GM18858 (cell line): ENCODE measurements around the gene MOBP.
"Not testable (repeated sequence)": the region's sequence is repeated elsewhere in the genome, so short reads cannot be mapped to it uniquely, and the experiment has no call there.

ENCODE experiments used
- ATAC-seq: cut with Tn5 transposase; IDR thresholded peaks from one replicate; pipeline ENCODE4 v1.9.1; 2021; ENCODE audit not compliant: unreplicated experiment

Gene MOBP

DNA sequence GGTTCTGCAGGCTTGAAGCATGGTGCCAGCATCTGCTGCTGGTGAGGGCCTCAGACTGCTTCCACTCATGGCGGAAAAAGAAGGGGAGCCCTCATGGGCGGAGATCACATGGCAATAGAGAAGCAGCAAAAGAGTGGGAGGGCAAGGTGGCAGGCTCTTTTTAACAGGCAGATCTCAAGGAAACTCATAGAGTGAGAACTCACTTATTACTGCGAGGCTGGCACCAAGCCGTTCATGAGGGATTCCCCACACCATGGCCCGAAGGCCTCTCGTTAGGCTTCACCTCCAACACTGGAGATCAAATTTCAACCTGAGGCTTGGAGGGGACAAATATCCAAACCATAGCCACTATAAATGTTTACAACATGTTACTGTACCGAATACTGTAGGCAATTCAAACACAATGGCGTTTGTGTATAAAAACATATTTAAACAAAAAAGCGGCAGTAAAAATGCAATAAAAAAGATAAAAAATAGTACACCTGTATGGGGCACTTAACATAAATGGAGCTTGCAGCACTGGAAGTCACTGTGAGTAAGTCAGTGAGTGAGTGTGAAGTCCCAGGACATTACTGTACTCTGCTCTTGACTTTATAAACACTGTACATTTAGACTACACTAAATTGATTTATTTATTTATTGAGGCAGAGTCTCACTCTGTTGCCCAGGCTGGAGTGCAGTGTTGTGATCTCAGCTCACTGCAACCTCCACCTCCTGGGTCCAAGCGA is 18.8 kb upstream of the MOBP start:
- no peak for ATAC-seq

DNA sequence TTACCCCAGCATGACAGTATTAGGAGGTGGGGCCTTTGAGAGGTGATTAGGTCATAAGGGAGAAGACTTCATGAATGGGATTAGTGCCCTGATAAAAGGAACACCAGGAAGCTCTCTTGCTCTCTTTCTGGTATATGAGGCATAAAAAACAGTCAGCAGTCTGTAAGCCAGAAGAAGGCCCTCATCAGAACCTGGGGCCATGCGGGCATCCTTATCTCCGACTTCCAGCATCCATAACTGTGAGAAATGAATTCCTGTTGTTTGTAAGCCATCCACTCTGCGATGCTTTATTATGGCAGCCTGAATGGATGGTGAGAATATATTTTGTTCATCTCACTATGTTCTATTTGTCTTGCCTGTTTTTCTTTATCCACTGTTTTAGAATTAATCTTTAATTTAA is 17.7 kb upstream of the MOBP start:
- no peak for ATAC-seq

DNA sequence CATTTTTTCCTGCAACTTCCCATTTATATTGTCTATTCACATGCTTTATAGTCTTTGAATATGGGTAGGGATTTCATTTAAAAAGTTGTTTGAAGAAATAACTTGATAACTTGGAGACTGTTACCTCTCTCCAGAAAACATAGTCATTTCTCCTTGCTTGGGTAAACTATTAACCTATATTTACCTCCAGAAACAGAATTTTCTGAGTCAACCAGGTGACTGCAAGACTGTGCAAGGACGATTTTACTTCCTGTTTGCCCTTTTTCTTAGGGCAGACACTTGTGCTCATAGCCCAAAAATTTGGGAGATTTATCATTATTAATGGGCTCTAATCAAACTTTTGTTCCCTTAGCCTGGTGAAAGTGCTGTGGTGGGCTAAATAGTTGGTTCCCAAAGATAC is 14.3 kb upstream of the MOBP start:
- no peak for ATAC-seq

DNA sequence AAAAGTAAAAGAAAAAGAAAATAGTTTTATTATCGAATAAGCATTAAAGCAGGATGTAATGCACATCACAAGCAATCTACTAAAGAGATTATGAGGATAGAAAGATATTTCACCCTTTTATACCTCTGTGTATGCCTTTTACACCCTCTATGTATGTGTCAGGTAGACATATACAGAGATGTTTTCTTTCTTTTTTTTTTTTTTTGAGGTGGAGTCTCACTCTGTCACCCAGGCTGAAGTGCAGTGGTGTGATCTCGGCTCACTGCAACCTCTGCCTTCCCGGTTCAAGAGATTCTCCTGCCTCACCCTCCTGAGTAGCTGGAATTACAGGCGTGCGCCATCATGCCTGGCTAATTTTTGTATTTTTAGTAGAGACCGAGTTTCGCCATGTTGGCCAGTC is 13.6 kb upstream of the MOBP start:
- not testable (repeated sequence) for ATAC-seq

DNA sequence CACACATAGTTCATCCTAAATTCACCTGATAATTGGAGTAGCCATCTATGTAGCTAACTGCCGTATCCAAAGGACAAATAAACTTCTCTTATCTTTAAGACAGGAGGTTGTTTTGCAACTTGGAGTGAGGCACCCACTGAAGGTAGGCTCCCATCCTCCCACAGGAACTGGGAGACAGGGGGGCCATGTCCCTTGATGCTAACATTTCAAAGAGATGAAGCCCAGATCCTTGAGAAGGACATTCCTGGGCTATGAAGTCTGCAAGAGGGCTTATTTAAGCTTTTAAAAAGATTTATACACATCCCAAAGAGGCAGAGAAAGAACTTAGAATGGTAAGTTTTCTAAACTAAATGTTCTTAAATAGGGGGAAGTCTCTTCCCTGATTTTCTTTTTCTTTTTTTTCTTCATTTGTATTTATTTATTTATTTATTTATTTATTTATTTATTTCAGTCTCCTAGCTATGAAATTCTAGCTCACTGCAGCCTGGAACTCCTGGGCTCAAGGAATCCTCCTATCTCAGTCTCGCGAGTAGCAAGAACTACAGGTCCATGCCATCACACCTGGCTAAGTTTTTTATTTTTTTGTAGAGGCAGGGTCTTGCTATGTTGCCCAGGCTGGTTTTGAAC is 12.8 kb upstream of the MOBP start:
- ATAC-seq: no peak

DNA sequence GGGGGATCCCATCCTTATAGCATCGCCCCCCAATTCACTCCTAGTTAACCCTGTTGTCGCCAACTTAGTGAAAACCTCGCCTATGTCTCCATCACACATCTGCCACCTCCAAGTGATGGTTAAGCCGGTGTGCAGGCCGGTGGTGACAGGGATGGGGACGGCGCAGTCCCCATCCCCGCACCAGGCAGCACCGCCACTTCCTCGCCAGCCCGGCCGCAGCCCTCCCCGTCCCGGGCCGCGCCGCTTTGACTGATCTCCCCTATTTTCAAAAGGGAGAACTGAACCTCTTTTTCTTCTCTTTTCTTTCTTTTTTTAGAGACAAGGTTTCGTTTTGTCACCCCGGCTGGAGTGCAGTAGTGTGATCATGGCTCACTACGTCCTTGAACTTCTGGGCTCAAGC is 11.3 kb upstream of the MOBP start:
- ATAC-seq: no peak

DNA sequence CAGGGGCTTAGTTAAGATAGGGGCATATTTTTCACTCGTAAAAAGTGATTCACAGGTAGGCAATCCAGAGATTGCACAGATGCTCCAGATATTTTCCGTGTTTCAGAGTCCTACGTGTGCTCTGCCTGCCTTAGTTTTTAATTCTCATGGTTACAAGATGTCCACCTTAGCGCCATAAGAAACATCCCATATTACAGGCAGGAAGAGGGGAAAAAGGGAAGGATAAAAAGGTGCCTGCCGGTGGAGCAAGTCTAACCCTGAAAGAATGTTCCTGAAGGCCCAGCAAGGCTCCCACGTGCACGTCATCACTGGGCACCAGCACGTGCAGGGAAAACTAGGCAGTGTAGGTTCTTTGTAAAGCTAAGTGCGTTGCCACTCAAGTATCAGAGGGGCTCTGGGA is 10.1 kb upstream of the MOBP start:
- no peak for ATAC-seq

DNA sequence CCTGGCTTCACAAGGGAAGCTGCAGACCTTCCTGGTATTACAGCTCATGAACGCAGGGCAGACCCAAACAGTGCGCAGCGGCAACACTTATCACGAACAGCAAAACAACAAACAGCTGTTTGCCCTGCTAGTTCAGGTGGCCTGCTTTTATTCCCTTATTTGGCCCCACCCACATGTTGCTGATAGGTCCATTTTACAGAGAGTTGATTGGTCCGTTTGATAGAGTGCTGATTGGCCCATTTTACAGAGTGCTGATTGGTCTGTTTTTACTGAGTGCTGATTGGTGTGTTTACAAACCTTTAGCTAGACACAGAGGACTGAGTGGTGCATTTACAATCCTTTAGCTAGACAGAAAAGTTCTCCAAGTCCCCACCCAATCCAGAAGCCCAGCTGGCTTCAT is 8.9 kb upstream of the MOBP start:
- not testable (repeated sequence) for ATAC-seq

DNA sequence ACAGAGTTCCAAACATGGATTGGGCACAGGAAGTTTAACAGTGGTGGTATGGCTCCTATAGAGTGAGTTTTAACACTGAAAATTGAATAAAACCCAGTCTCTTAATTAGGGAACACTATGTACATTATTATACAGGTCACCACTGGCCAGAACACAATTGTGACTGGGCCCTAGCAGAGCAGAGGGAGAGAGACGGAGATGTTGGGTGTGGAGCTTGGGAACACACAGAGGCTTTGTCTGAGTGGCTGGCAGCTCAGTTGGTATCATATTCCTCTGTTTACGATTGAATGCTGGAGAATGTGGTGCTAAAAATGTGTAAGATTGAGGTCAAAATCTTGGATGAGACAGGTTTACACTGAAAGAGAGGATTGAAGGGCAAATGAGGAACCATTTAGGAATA is 6.8 kb upstream of the MOBP start:
- no peak for ATAC-seq

DNA sequence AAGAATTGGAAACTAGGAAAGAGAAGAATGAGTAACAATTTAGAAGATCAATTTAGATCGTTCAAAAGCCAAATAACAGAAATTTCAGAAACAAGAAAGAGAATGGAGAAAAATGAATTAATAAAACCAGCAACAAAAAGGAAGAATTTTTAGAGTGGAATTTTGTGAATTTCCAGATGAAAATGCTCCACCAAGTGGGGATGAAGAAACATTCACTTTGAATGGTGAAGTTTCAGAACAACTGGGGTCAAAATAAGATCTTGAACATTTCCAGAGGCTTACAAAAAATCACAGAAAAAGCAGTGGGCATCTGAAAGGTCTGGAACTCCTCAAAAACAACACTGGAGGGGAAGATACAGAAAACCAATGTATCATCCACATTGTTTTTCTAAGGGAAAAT is 4.2 kb upstream of the MOBP start:
- no peak for ATAC-seq

DNA sequence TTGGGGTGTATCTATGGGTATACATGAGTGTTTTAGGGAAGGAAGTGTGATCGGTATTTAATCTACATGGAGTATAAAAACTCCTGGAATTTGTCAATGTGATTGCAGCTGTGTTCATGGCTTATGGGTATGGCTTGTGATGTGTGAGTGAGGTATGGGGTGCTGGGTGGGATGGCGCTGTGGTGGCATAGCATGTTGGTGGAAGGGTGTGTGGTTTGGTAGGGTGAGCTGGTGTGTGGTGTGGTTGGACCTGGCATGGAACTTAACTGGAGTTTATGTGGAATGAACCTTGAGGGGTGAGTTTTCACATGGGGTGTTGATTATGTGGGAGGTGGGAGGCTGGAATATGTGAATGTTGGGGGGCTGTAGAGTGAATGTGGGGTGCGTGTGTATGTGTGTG is 492 bp upstream of the MOBP start:
- ATAC-seq: no peak

DNA sequence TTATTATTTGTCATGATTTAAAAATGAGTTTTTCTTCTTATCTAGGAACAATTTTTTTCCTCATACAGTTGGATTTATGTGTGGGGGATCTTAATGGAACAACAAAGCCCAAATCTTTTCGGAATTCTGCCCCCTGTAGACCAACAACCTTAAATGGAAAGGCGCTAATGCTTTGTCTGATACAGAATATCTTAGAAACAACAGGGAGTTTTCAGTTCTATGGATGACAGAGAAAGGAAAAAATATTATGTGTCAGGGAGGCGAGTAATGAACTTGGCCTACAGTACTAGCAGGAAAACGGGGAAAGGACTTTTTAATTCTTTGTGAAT is 592 bp downstream of the MOBP start:
- ATAC-seq: no peak

DNA sequence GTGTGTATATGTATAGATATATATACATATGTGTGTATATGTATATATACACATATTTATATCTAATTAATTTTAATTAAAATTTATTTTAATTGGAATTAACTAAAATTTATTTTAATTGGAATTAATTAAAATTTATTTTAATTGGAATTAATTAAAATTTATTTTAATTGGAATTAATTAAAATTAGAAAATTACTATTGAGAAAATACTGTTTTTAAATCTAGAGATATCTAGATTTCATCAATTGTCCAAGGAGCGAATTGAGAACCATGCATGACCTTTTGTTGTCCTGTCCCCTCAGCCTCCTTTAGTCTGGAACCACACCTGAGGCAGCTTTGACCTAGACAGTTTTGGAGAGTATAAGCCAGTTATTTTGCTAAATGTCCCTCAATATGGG is 1.8 kb downstream of the MOBP start:
- no peak for ATAC-seq

DNA sequence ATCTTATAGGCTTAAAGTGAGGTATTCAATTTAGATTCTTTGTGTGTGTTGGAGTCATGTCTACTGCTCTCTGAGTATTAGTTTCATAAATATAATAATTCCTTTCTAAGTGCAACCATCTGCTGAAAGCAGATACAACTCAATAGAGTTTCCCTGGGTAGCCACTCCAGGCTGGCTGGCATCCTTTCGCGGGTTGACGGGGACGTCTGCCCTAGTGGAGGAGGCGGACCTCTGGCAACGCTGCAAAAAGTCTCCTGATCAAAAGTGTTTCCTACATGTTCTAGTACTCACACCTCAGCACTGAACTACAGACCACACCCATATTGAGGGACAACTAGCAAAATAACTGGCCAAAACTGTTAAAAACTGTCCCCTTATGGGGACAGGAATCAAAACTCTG is 2.5 kb downstream of the MOBP start:
- no peak for ATAC-seq

DNA sequence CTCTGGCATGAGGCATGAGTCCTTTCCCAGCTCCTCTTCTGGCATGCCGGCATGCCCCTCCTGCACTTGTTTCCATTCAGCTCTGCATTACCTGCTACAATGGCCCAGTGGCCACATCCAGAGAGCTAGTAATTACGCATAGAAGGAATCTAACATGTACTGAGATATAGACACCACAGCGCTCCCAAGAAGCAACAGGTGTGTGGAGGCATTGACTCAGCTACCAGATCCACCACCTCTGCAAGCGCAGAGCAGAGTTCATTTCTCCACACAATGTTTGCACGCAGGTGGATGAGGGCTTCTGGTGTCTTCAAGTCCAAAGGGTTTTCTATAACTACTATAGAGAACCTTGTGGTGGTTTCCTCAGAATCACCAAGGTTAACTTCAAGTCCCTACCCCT is 4.2 kb downstream of the MOBP start:
- ATAC-seq: no peak

DNA sequence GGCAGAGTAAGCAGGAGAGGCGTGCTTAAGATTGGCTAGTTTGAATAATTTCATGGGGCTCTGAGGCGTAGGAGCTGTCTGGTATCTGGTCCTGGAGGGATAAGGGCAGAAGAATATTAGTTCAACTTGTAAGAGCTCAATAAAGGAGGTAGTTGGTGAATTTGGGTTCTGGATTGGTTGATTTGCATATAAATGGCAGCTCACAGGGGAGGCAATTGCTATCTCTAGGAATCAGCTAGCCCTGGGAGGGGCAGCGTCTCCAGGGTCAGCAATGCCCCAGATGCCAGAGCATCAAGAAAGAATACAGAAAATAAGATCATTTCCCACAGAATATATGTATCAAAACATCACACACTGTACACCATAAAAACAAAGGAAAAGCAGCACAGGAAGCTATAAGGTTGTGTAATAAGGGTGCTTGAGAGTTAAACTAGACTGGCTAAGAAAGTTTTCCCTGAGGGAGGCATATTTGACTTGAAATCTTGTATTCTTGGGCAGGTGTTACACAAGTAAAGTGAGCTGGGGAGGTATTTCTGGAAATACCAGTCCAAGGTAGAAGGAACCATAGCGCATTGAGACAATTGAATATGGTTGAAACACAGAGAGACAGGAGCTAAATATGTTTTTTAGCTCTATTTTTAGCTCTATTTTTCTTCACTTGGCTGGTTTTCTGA is 6.1 kb downstream of the MOBP start:
- no peak for ATAC-seq

DNA sequence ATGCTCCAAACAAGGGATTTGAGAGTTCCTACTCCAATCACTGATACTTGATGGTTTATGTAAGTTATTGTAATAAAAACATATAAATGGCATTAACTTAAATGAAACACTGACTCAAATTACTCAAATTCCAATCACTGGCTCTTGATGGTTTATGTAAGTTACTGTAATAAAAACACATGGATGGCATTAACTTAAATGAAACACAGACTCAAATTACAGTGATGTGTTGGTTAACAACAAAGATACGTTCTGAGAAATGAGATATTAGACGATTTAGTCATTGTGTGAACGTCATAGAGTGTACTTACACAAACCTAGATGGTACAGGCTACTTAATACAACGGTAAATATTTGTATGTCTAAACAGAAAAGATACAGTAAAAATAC is 6.6 kb downstream of the MOBP start:
- no peak for ATAC-seq

DNA sequence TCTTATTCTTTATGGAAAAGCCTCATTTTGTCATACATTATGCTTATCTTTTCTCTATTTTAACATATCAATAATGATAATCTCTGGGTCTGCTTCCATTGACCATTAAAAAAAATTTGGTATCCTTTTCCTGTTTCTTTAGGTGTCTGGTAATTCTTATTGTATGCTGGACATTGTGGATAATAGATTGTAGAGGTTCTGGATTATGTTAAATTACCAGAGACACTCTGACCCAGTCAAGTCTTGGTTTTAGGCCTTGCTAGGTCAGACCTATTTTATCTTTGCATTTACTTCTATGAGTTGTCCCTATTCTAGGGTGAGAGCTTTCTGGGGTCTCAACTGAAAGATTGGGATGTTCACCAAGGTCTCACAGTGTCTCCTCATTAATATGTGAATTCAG is 9.3 kb downstream of the MOBP start:
- no peak for ATAC-seq

DNA sequence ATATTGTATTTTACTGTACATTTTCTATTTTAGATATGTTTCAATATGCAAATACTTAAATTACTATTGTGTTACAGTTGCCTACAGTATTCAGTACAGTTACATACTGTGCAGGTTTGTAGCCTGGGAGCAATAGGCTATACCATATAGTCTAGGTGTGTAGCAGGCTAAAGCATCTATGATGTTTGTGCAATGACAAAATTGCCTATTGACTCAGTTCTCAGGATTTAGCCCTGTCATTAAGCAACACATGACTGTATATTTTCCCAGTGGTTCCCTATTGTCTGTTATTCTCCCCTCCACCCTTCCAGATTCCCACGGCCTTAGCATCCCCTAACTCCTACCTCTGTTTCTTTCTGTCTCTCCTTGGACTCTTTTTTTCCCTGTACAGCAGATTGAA is 10.7 kb downstream of the MOBP start:
- ATAC-seq: no peak

DNA sequence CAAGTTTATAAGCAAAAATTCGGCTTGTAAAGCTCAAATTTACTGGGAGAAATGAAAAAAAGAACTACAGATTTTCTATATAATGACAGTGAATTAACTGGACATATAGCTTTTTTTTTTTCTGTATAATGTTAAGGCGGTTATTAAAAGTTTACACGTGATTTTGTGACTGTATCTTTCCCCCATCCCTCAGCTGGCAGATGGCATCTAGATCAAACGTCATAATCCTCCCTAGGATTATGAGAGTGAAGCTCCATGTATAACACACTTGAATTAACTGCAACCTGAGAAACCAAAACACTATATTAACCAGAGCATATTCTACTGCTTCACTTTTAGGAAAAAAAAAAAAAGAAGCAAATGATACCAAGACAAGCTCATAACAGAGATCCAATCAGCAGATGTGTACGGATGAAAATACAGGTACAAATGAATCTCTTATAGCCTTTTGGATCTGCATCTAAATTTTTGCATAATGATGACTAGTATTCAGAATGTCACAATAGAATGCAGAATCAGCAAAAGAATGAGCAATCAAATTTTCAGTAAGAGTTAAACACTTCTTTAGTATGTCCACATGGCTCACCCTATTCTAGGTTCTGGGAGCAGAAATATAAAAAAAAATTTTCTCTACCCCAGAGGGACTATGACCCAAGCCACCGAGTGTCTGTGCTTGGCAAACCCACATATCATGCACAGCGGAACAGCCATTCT is 12.4 kb downstream of the MOBP start:
- no peak for ATAC-seq

DNA sequence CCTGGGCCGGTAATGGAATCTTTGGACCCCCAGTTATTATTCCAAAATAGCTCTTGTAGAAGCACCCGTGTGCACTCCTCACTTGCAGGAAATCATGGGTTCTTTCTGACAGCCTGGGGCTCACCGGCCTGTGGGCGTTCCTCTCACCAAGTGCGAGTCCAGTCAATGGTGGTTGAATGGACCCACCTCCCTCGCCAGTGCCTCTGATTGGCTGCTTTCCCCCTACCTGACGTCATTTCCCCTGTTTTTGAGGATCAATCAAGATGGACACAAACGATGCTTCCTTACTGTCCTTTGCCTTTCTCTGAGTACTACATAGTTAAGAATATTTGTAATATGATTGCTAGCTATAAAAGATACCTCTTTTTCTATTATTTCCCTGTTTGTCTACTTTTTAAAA is 18.1 kb downstream of the MOBP start:
- ATAC-seq: no peak

DNA sequence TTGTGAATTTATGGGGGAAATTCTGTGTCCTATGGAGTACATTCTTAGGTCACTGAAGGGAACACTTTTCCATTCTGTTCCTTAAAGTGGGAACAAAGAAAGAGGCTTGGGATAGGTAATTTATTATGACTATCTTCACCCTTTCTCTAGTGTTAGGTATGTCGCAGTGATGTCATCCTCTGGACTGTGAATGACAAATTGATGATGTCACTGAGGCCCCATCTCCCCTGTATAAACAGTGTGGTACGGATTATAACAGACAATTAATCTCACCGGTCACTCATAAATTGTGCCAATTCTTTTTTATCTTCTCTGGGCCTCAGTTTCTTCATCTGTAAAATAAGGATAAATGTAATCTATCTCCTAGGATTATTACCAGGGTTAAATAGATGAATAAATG is 23.5 kb downstream of the MOBP start:
- ATAC-seq: no peak
